HepG2 (cell line): ENCODE measurements around the gene DYSF. TPM values are rescaled to one million over a fixed set of nuclear protein-coding genes. Genes with fewer than 3 reads are reported as not detected.

Experiments used
- ATAC-seq: fragments of 200-7000 bp; cut with Tn5 transposase; 3 replicates; pipeline ENCODE4 v1.9.1; 2020; ENCODE audit warnings: mild to moderate bottlenecking, moderate library complexity
- BruUV-seq: library from RNA; stranded (reverse); fragments of 400-500 nt; replicated peaks from 2 replicates; lab custom pipeline; 2021; lab: Mats Ljungman, UMichigan
- CTCF ChIA-PET: fragments of 300-600 bp; formaldehyde crosslinking; extraction: SDS; loops from one replicate; lab custom pipeline; 2021; ENCODE audit warnings: low total read pairs, inconsistent platforms, low intra/inter-chr PET ratio; lab: Yijun Ruan, JAX
- POLR2A ChIA-PET: fragments of 350-600 bp; sonication (Branson Sonifier 250); formaldehyde crosslinking; loops from one replicate; lab custom pipeline; 2020; ENCODE audit warnings: antibody characterized with exemption, inconsistent platforms; lab: Yijun Ruan, JAX
- DNase-seq: peaks from one replicate; pipeline ENCODE4 v3.0.0-alpha.2; 2015; ENCODE audit warnings: low spot score
- FAIRE-seq: peaks from 3 replicates; lab custom pipeline; 2011; peaks lifted over from hg19 to GRCh38; lab: Jason Lieb, UNC
- H2AFZ ChIP-seq: one replicate; pipeline ENCODE4 v1.6.1; 2011; ENCODE audit warnings: low read length, inconsistent platforms
- H3K27ac ChIP-seq: fragments of 300-600 bp; 3 replicates; pipeline ENCODE4 v1.8.0; 2011; ENCODE audit warnings: mixed run types, mild to moderate bottlenecking, mixed read lengths, low read length, inconsistent platforms; ENCODE audit not compliant: insufficient read depth; ENCODE audit errors: extremely low read length
- H3K27me3 ChIP-seq, 2 experiments: fragments of 200-600 bp in 1 of 2; 2 replicates in 1 of 2; 3 replicates in 1 of 2; pipeline versions ENCODE4 v1.6.0 to v1.8.0; 2011; ENCODE audit warnings: low read length in 2 of 2, mild to moderate bottlenecking in 2 of 2, moderate library complexity in 2 of 2, inconsistent platforms in 1 of 2; ENCODE audit not compliant: insufficient read depth in 2 of 2, control insufficient read depth in 1 of 2
- H3K36me3 ChIP-seq, 2 experiments: fragments of 200-600 bp in 1 of 2; replicated peaks in 1 of 2; 2 replicates in 1 of 2; 3 replicates in 1 of 2; pipeline versions ENCODE4 v1.5.1 to v1.8.0; 2011; ENCODE audit warnings: low read length in 2 of 2, inconsistent platforms in 1 of 2; ENCODE audit not compliant: insufficient read depth in 2 of 2, control insufficient read depth in 1 of 2
- H3K4me1 ChIP-seq: 2 replicates; pipeline ENCODE4 v1.5.1; 2012; ENCODE audit warnings: low read length, inconsistent platforms; ENCODE audit not compliant: insufficient read depth
- H3K4me2 ChIP-seq: 2 replicates; pipeline ENCODE4 v1.6.0; 2011; ENCODE audit warnings: low read depth, low read length, inconsistent platforms
- H3K4me3 ChIP-seq, 3 experiments: fragments of 200-600 bp in 1 of 3; sonication (generic), shearing (Covaris generic) in 1 of 3; replicated peaks in 1 of 3; 2 replicates each; pipeline ENCODE4 v1.5.1; 2011 to 2016; ENCODE audit warnings: low read length in 3 of 3, inconsistent platforms in 2 of 3, low read depth in 2 of 3, mild to moderate bottlenecking in 2 of 3, control low read depth in 1 of 3, mixed read lengths in 1 of 3; ENCODE audit not compliant: insufficient read depth in 1 of 3
- H3K79me2 ChIP-seq: one replicate; pipeline ENCODE4 v1.6.1; 2011; ENCODE audit warnings: low read length, inconsistent platforms; ENCODE audit not compliant: insufficient read depth
- H3K9ac ChIP-seq: 2 replicates; pipeline ENCODE4 v1.6.0; 2011; ENCODE audit warnings: mild to moderate bottlenecking, low read depth, low read length, inconsistent platforms; ENCODE audit not compliant: insufficient read depth
- H3K9me3 ChIP-seq: 2 replicates; pipeline ENCODE4 v1.5.1; 2012; ENCODE audit warnings: mild to moderate bottlenecking, low read length
- H4K20me1 ChIP-seq: 2 replicates; pipeline ENCODE4 v1.6.0; 2011; ENCODE audit warnings: inconsistent platforms, mild to moderate bottlenecking, low read length, moderate library complexity; ENCODE audit not compliant: insufficient read depth
- ATRX ChIP-seq: sonication (generic); formaldehyde crosslinking; IDR thresholded peaks from 2 replicates; pipeline ENCODE4 v1.4.0; 2020; ENCODE audit warnings: missing genetic modification reagents, borderline replicate concordance
- CREB3 ChIP-seq: sonication (generic); formaldehyde crosslinking; IDR thresholded peaks from 2 replicates; pipeline ENCODE4 v1.5.0; 2020; ENCODE audit warnings: missing genetic modification reagents
- ELF3 ChIP-seq: IDR thresholded peaks from 2 replicates; pipeline ENCODE4 v1.6.1; 2016; ENCODE audit warnings: missing genetic modification reagents, missing compliant biosample characterization
- HES4 ChIP-seq: sonication (generic); formaldehyde crosslinking; IDR thresholded peaks from 2 replicates; pipeline ENCODE4 v1.9.0; 2021; ENCODE audit warnings: mild to moderate bottlenecking, missing genetic modification reagents, borderline replicate concordance
- KDM5A ChIP-seq: fragments of 200-600 bp; sonication (generic); IDR thresholded peaks from 2 replicates; pipeline ENCODE4 v1.7.0; 2018; ENCODE audit warnings: antibody characterized with exemption, mild to moderate bottlenecking, low read length, borderline replicate concordance
- RARG ChIP-seq: sonication (generic); formaldehyde crosslinking; IDR thresholded peaks from 2 replicates; pipeline ENCODE4 v1.4.0; 2020; ENCODE audit warnings: low read depth, mild to moderate bottlenecking, missing genetic modification reagents
- SP2 ChIP-seq: sonication (generic); formaldehyde crosslinking; IDR thresholded peaks from 2 replicates; pipeline ENCODE4 v1.5.1; 2020; ENCODE audit warnings: mild to moderate bottlenecking, missing genetic modification reagents
- SYNCRIP ChIP-seq: fragments of 200-400 bp; formaldehyde crosslinking; IDR thresholded peaks from 2 replicates; pipeline ENCODE4 v1.6.1; 2018; ENCODE audit warnings: mild to moderate bottlenecking, low read depth, low read length; ENCODE audit not compliant: insufficient read depth
- ZNF614 ChIP-seq: IDR thresholded peaks from 2 replicates; pipeline ENCODE4 v1.6.1; 2018; ENCODE audit warnings: missing biosample characterization, missing genetic modification reagents, inconsistent platforms, borderline replicate concordance
- WGBS: methylation state at CpG from one replicate; pipeline ENCODE4 v1.1.6; 2017; ENCODE audit warnings: low lambda C conversion rate; 5-methylcytosine and 5-hydroxymethylcytosine counted together
- in situ Hi-C: cut with HindIII; loops from 2 replicates; pipeline ENCODE4 v1.10.0; 2017; ENCODE audit warnings: low pct_unique_long_range_greater_than_20kb; ENCODE audit not compliant: extremely low pct_ligation_motif_present
- intact Hi-C: fragments of 100-400 bp; cut with micrococcal nuclease; formaldehyde crosslinking; loops from one replicate; pipeline ENCODE4 v1.10.0; 2022; ENCODE audit not compliant: unreplicated experiment
- polyA plus RNA-seq, 8 experiments: library from polyadenylated mRNA; depleted of rRNA in 3 of 8; stranded (reverse) in 7 of 8; unstranded in 1 of 8; fragments of >200 nt; fragmentation: Illumina TruSeq in 4 of 8; extraction: Trizol in 4 of 8; gene quantifications; 2 replicates each; pipeline versions ENCODE4 v1.2.1 to v1.2.3, GENCODE V29; 2011 to 2016; ENCODE audit warnings: low read depth in 4 of 8, missing spikeins in 1 of 8, mixed read lengths in 1 of 8; ENCODE audit not compliant: insufficient read depth in 1 of 8
- total RNA-seq, 5 experiments: library from RNA; depleted of rRNA; stranded (reverse); fragments of >200 nt; fragmentation: Illumina TruSeq; extraction: Trizol; gene quantifications; 2 replicates each; pipeline ENCODE4 v1.2.3, GENCODE V29; 2016; ENCODE audit warnings: low read depth in 1 of 5
- TF ChIP-seq, protein P1 (sequence below): IDR thresholded peaks from 2 replicates; pipeline ENCODE4 v1.6.1; 2016; ENCODE audit warnings: missing biosample characterization, missing genetic modification reagents, low read depth
- TF ChIP-seq, protein P2 (sequence below): IDR thresholded peaks from 2 replicates; pipeline ENCODE4 v1.6.1; 2016; ENCODE audit warnings: low read depth, missing genetic modification reagents, missing compliant biosample characterization
- TF ChIP-seq, protein P3 (sequence below): sonication (generic); formaldehyde crosslinking; IDR thresholded peaks from 2 replicates; pipeline ENCODE4 v1.4.0; 2020; ENCODE audit warnings: mild to moderate bottlenecking, missing genetic modification reagents

DYSF gene
- total and polyA plus RNA-seq, 2 of the 13 experiments (the other 11 are each of a cell fraction or from before 2014, with no cell fraction given) = 0.15 to 2.4 TPM

- POLR2A ChIA-PET = no interaction called here
- BruUV-seq = no TSS peak
- no peak for ATAC-seq
- TF ChIP-seq KDM5A = no peak
- TF ChIP-seq HES4 (CRISPR knock-in tag) = no peak
- no peak for TF ChIP-seq ZNF614 (CRISPR knock-in tag)
- TF ChIP-seq, protein P1, sequence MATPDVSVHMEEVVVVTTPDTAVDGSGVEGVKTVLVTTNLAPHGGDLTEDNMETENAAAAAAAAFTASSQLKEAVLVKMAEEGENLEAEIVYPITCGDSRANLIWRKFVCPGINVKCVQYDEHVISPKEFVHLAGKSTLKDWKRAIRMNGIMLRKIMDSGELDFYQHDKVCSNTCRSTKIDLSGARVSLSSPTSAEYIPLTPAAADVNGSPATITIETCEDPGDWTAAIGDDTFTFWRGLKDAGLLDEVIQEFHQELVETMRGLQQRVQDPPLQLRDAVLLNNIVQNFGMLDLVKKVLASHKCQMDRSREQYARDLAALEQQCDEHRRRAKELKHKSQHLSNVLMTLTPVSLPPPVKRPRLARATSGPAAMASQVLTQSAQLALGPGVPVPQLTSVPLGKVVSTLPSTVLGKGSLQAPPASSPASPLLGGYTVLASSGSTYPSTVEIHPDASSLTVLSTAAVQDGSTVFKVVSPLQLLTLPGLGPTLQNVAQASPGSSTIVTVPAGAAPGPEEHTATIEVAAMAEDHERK (CRISPR knock-in tag) = no peak
- TF ChIP-seq, protein P2, sequence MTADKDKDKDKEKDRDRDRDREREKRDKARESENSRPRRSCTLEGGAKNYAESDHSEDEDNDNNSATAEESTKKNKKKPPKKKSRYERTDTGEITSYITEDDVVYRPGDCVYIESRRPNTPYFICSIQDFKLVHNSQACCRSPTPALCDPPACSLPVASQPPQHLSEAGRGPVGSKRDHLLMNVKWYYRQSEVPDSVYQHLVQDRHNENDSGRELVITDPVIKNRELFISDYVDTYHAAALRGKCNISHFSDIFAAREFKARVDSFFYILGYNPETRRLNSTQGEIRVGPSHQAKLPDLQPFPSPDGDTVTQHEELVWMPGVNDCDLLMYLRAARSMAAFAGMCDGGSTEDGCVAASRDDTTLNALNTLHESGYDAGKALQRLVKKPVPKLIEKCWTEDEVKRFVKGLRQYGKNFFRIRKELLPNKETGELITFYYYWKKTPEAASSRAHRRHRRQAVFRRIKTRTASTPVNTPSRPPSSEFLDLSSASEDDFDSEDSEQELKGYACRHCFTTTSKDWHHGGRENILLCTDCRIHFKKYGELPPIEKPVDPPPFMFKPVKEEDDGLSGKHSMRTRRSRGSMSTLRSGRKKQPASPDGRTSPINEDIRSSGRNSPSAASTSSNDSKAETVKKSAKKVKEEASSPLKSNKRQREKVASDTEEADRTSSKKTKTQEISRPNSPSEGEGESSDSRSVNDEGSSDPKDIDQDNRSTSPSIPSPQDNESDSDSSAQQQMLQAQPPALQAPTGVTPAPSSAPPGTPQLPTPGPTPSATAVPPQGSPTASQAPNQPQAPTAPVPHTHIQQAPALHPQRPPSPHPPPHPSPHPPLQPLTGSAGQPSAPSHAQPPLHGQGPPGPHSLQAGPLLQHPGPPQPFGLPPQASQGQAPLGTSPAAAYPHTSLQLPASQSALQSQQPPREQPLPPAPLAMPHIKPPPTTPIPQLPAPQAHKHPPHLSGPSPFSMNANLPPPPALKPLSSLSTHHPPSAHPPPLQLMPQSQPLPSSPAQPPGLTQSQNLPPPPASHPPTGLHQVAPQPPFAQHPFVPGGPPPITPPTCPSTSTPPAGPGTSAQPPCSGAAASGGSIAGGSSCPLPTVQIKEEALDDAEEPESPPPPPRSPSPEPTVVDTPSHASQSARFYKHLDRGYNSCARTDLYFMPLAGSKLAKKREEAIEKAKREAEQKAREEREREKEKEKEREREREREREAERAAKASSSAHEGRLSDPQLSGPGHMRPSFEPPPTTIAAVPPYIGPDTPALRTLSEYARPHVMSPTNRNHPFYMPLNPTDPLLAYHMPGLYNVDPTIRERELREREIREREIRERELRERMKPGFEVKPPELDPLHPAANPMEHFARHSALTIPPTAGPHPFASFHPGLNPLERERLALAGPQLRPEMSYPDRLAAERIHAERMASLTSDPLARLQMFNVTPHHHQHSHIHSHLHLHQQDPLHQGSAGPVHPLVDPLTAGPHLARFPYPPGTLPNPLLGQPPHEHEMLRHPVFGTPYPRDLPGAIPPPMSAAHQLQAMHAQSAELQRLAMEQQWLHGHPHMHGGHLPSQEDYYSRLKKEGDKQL (CRISPR knock-in tag) = no peak
- TF ChIP-seq ELF3 (CRISPR knock-in tag) = no peak
- TF ChIP-seq SYNCRIP = no peak
- TF ChIP-seq ATRX (CRISPR knock-in tag) = no peak
- TF ChIP-seq SP2 (CRISPR knock-in tag) = no peak
- TF ChIP-seq CREB3 (CRISPR knock-in tag) = no peak
- no peak for TF ChIP-seq RARG (CRISPR knock-in tag)
- TF ChIP-seq, protein P3, sequence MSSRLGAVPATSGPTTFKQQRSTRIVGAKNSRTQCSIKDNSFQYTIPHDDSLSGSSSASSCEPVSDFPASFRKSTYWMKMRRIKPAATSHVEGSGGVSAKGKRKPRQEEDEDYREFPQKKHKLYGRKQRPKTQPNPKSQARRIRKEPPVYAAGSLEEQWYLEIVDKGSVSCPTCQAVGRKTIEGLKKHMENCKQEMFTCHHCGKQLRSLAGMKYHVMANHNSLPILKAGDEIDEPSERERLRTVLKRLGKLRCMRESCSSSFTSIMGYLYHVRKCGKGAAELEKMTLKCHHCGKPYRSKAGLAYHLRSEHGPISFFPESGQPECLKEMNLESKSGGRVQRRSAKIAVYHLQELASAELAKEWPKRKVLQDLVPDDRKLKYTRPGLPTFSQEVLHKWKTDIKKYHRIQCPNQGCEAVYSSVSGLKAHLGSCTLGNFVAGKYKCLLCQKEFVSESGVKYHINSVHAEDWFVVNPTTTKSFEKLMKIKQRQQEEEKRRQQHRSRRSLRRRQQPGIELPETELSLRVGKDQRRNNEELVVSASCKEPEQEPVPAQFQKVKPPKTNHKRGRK (CRISPR knock-in tag) = no peak
These were observed 246.1 kb downstream of the DYSF start for GRCh38 chr2:71699428-71699827.

More at GRCh38 chr2:71699428-71699827, 246.1 kb downstream of the DYSF start:
- DNase-seq (no peak), FAIRE-seq (no peak)
- intact Hi-C loops (no loop called here), in situ Hi-C loops (no loop called here)
- WGBS = 64% methylated on average over 5 of the region's 6 CpGs
- Histone ChIP-seq H3K4me3 (no peak overlapping the region), H3K27me3 (peaks cover 5 to 36% of the 10 kb centered on the region in 2 experiments; a peak in 3 of 5 replicates), H4K20me1 (no peaks in the 10 kb centered on the region), H3K27ac (no peak overlapping the region), H3K4me2 (no peak overlapping the region), H3K36me3 (no peaks in the 10 kb centered on the region), H3K4me1 (peaks cover 24% of the 10 kb centered on the region), H2AFZ (no peak overlapping the region), H3K79me2 (no peaks in the 10 kb centered on the region), H3K9me3 (no peaks in the 10 kb centered on the region), H3K9ac (no peak overlapping the region)
- CTCF ChIA-PET = no interaction called here
